ENCODE results near the gene KIAA0825.
A peak's percentile ranks its signal among the peaks of the same experiment; 100 is the strongest.

Gene KIAA0825

GRCh38 chr5:94640176-94640575, 21.8 kb upstream of the KIAA0825 start:
- H3K79me2 ChIP-seq (ENCODE audit: low read length) = peaks cover 4% of the 10 kb centered on the region; the same call in 1 of the 2 replicates
- no peak for TF ChIP-seq EZH2phosphoT487 (IDR thresholded peaks at IDR 0.05; ENCODE audit: low read depth)
- TF ChIP-seq, protein P1, sequence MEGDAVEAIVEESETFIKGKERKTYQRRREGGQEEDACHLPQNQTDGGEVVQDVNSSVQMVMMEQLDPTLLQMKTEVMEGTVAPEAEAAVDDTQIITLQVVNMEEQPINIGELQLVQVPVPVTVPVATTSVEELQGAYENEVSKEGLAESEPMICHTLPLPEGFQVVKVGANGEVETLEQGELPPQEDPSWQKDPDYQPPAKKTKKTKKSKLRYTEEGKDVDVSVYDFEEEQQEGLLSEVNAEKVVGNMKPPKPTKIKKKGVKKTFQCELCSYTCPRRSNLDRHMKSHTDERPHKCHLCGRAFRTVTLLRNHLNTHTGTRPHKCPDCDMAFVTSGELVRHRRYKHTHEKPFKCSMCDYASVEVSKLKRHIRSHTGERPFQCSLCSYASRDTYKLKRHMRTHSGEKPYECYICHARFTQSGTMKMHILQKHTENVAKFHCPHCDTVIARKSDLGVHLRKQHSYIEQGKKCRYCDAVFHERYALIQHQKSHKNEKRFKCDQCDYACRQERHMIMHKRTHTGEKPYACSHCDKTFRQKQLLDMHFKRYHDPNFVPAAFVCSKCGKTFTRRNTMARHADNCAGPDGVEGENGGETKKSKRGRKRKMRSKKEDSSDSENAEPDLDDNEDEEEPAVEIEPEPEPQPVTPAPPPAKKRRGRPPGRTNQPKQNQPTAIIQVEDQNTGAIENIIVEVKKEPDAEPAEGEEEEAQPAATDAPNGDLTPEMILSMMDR (IDR thresholded peaks at IDR 0.05; ENCODE audit: low read depth, low read length) = no peak

GRCh38 chr5:94632024-94632423, 13.6 kb upstream of the KIAA0825 start:
- H3K9ac ChIP-seq (ENCODE audit: low read length) = no peak overlapping the region
- H4K20me1 ChIP-seq (ENCODE audit: insufficient read depth, low read length) = no peaks in the 10 kb centered on the region
- TF ChIP-seq, protein P1 (IDR thresholded peaks at IDR 0.05; ENCODE audit: low read depth, low read length) = no peak
- TF ChIP-seq EZH2phosphoT487 (IDR thresholded peaks at IDR 0.05; ENCODE audit: low read depth) = no peak
- H3K79me2 ChIP-seq (ENCODE audit: low read length) = 0 out of 2 replicates have a peak, but pooled peaks cover under 1% of the 10 kb centered on the region
- H2AFZ ChIP-seq (ENCODE audit: low read depth, low read length) = no peak overlapping the region
- H3K4me3 ChIP-seq (ENCODE audit: low read length) = no peak overlapping the region
- H3K27ac ChIP-seq (ENCODE audit: low read length) = no peak overlapping the region
- peaks cover 7% of the 10 kb centered on the region for H3K36me3 ChIP-seq (replicated peaks; ENCODE audit: low read depth, low read length)
- no peak overlapping the region for H3K4me2 ChIP-seq (ENCODE audit: low read length)
- no peaks in the 10 kb centered on the region for H3K4me1 ChIP-seq (ENCODE audit: low read length)
- no peaks in the 10 kb centered on the region for H3K9me3 ChIP-seq (ENCODE audit: insufficient read depth, low read length)
- no peaks in the 10 kb centered on the region for H3K27me3 ChIP-seq (ENCODE audit: low read depth, low read length)

More at GRCh38 chr5:94640176-94640575, 21.8 kb upstream of the KIAA0825 start:
- Histone ChIP-seq H2AFZ (ENCODE audit: low read depth, low read length) (no peak overlapping the region), H3K36me3 (replicated peaks; ENCODE audit: low read depth, low read length) (peaks cover 25% of the 10 kb centered on the region), H3K4me1 (ENCODE audit: low read length) (no peaks in the 10 kb centered on the region), H3K9me3 (ENCODE audit: insufficient read depth, low read length) (peaks cover 8% of the 10 kb centered on the region; the same call in 1 of the 2 replicates), H3K27me3 (ENCODE audit: low read depth, low read length) (no peaks in the 10 kb centered on the region), H3K27ac (ENCODE audit: low read length) (no peak overlapping the region), H3K4me3 (ENCODE audit: low read length) (no peak overlapping the region), H3K9ac (ENCODE audit: low read length) (no peak overlapping the region), H3K4me2 (ENCODE audit: low read length) (no peak overlapping the region), H4K20me1 (ENCODE audit: insufficient read depth, low read length) (no peaks in the 10 kb centered on the region)

DNA sequence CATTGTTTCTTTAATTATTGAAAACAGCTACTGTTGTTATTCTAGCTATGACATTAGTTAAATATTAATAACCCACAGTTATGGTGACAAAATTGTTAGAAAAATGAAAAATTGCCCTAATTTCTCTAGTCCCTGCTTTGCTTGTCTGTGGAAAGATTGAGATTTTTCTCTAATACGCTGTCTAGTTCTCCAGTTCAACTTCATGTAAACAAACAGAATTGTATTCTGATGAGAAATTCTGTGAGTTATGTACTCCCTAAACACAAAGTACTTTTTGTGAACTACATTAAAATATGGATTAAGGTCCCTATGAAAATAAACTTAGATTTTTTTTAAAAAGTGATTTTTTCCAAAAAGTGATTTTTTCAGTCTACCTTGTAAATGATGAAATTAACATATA, 8.8 kb upstream of the KIAA0825 start:
- no peak overlapping the region for H2AFZ ChIP-seq (ENCODE audit: low read depth, low read length)
- peaks cover 7% of the 10 kb centered on the region for H3K36me3 ChIP-seq (replicated peaks; ENCODE audit: low read depth, low read length)

DNA sequence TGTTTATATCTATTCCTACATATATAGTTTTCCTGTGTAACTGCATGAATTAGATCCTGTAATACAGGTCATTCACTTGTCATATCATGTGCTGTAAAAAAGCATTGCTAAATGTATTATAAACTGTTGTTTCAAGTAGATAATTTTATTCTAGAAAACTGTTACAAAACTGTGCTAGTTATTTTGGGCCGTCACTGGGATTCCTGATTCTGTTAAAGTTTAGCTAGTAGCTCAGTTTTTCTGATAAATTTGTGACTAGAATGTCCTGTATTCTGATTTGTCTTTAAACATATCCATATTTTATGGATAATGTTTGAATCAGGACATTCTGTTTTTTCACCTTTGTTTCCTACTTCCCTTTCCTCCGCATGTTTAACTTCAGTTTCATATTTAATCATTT, 5.5 kb upstream of the KIAA0825 start:
- Histone ChIP-seq H3K27ac (ENCODE audit: low read length) (no peak overlapping the region), H2AFZ (ENCODE audit: low read depth, low read length) (no peak overlapping the region), H3K36me3 (replicated peaks; ENCODE audit: low read depth, low read length) (no peaks in the 10 kb centered on the region), H3K27me3 (ENCODE audit: low read depth, low read length) (no peaks in the 10 kb centered on the region), H3K4me1 (ENCODE audit: low read length) (peaks cover 6% of the 10 kb centered on the region), H3K9ac (ENCODE audit: low read length) (no peak overlapping the region), H3K79me2 (ENCODE audit: low read length) (peaks cover 32% of the 10 kb centered on the region), H4K20me1 (ENCODE audit: insufficient read depth, low read length) (peaks cover 6% of the 10 kb centered on the region), H3K9me3 (ENCODE audit: insufficient read depth, low read length) (no peaks in the 10 kb centered on the region), H3K4me2 (ENCODE audit: low read length) (peak overlapping the region; percentile 20; the same call in 1 of the 2 replicates), H3K4me3 (ENCODE audit: low read length) (no peak overlapping the region)
- no peak for TF ChIP-seq EZH2phosphoT487 (IDR thresholded peaks at IDR 0.05; ENCODE audit: low read depth)
- TF ChIP-seq, protein P1 (IDR thresholded peaks at IDR 0.05; ENCODE audit: low read depth, low read length) = no peak

More for the DNA sequence above, 8.8 kb upstream of the KIAA0825 start:
- Histone ChIP-seq H3K27me3 (ENCODE audit: low read depth, low read length) (no peaks in the 10 kb centered on the region), H3K9ac (ENCODE audit: low read length) (no peak overlapping the region), H3K9me3 (ENCODE audit: insufficient read depth, low read length) (no peaks in the 10 kb centered on the region), H3K79me2 (ENCODE audit: low read length) (peaks cover 7% of the 10 kb centered on the region; the same call in 1 of the 2 replicates), H3K27ac (ENCODE audit: low read length) (no peak overlapping the region), H3K4me3 (ENCODE audit: low read length) (no peak overlapping the region), H4K20me1 (ENCODE audit: insufficient read depth, low read length) (peaks cover 6% of the 10 kb centered on the region), H3K4me1 (ENCODE audit: low read length) (peaks cover 6% of the 10 kb centered on the region), H3K4me2 (ENCODE audit: low read length) (no peak overlapping the region)
- TF ChIP-seq, protein P1 (IDR thresholded peaks at IDR 0.05; ENCODE audit: low read depth, low read length) = no peak
- no peak for TF ChIP-seq EZH2phosphoT487 (IDR thresholded peaks at IDR 0.05; ENCODE audit: low read depth)
